Brain microvascular endothelial cell (primary cell): ENCODE measurements around the gene SH3RF3.

ENCODE experiments used
- DNase-seq: peaks from one replicate; pipeline ENCODE4 v3.0.0-alpha.2; 2020
- H3K27ac ChIP-seq: fragments of 250-450 bp; sonication (Bioruptor Pico); 2 replicates; pipeline ENCODE4 v1.5.1; 2020; ENCODE audit warnings: mild to moderate bottlenecking, moderate library complexity
- H3K27me3 ChIP-seq: fragments of 250-450 bp; sonication (Bioruptor Pico); replicated peaks from 2 replicates; pipeline ENCODE4 v1.5.1; 2020; ENCODE audit warnings: mild to moderate bottlenecking
- H3K36me3 ChIP-seq: fragments of 250-450 bp; sonication (Bioruptor Pico); replicated peaks from 2 replicates; pipeline ENCODE4 v1.5.1; 2020; ENCODE audit warnings: mild to moderate bottlenecking
- H3K4me3 ChIP-seq: 2 replicates; pipeline ENCODE4 v1.5.1; 2011; ENCODE audit warnings: low read depth, mild to moderate bottlenecking, control low read depth, low read length, moderate library complexity
- CTCF ChIP-seq: IDR thresholded peaks from 2 replicates; pipeline ENCODE4 v1.5.1; 2011; ENCODE audit warnings: low read depth, mild to moderate bottlenecking, moderate library complexity, low read length, control low read depth, inconsistent platforms; ENCODE audit errors: missing control alignments
- in situ Hi-C: cut with HindIII; loops from 2 replicates; pipeline ENCODE4 v1.10.0; 2017; ENCODE audit warnings: low sequenced_read_pairs, low pct_ligation_motif_present

SH3RF3 gene

GRCh38 chr2:109128616-109129355 lies at the start of gene SH3RF3:
TSS of gene SH3RF3 (plus strand) at chr2:109129205.
- in situ Hi-C loops, result loop anchor here (25.0 kb wide), 2 partner anchors 184 to 359 kb away; no protein-coding TSS in a partner anchor
- DNase-seq, result peak; percentile 36
- H3K27ac ChIP-seq, result peak within 1 kb of the TSS; percentile 38
- H3K4me3 ChIP-seq, result peak within 1 kb of the TSS; percentile 84
- H3K27me3 ChIP-seq, result peaks cover 2% of the 10 kb centered on the region
- H3K36me3 ChIP-seq, result no peaks in the 10 kb centered on the region
- TF ChIP-seq CTCF, result no peak

GRCh38 chr2:109079590-109079989 lies 49.4 kb upstream of the SH3RF3 start:
- no peak for DNase-seq
- no peak overlapping the region for H3K27ac ChIP-seq
- in situ Hi-C loops, result no loop called here
- H3K27me3 ChIP-seq, result peaks cover 3% of the 10 kb centered on the region
- TF ChIP-seq CTCF, result no peak
- H3K4me3 ChIP-seq, result no peak overlapping the region
- no peaks in the 10 kb centered on the region for H3K36me3 ChIP-seq

GRCh38 chr2:109080109-109080508 lies 48.9 kb upstream of the SH3RF3 start:
- no peak for DNase-seq
- no peak overlapping the region for H3K27ac ChIP-seq
- no peak for TF ChIP-seq CTCF
- in situ Hi-C loops, result no loop called here
- no peaks in the 10 kb centered on the region for H3K36me3 ChIP-seq
- H3K4me3 ChIP-seq, result no peak overlapping the region
- peaks cover 3% of the 10 kb centered on the region for H3K27me3 ChIP-seq

GRCh38 chr2:109080757-109081156 lies 48.2 kb upstream of the SH3RF3 start:
- TF ChIP-seq CTCF, result no peak
- H3K36me3 ChIP-seq, result no peaks in the 10 kb centered on the region
- in situ Hi-C loops, result no loop called here
- peaks cover 3% of the 10 kb centered on the region for H3K27me3 ChIP-seq
- no peak for DNase-seq
- no peak overlapping the region for H3K4me3 ChIP-seq
- no peak overlapping the region for H3K27ac ChIP-seq

GRCh38 chr2:109081374-109081773 lies 47.6 kb upstream of the SH3RF3 start:
- in situ Hi-C loops, result no loop called here
- no peak for DNase-seq
- Histone ChIP-seq H3K4me3 (no peak overlapping the region), H3K36me3 (no peaks in the 10 kb centered on the region), H3K27ac (no peak overlapping the region), H3K27me3 (peaks cover 3% of the 10 kb centered on the region)
- no peak for TF ChIP-seq CTCF

GRCh38 chr2:109083771-109084170 lies 45.2 kb upstream of the SH3RF3 start:
- TF ChIP-seq CTCF, result no peak
- in situ Hi-C loops, result no loop called here
- no peak overlapping the region for H3K4me3 ChIP-seq
- H3K27ac ChIP-seq, result no peak overlapping the region
- DNase-seq, result no peak
- peaks cover 3% of the 10 kb centered on the region for H3K27me3 ChIP-seq
- H3K36me3 ChIP-seq, result no peaks in the 10 kb centered on the region
